Activated CD4-positive, alpha-beta memory T cell treated with anti-CD3 and anti-CD28 coated beads, Interleukin-2, amount 10 ng/mL, durations not matched to agents 7 days and 5 days (primary cell): ENCODE results near the gene EYS. TPM values are rescaled to one million over a fixed set of nuclear protein-coding genes. Genes with fewer than 3 reads are reported as not detected.

Source experiments
- CTCF ChIA-PET: fragments of 350-600 bp; sonication (Branson Sonifier 250); formaldehyde crosslinking; loops from one replicate; lab custom pipeline; 2021; ENCODE audit warnings: antibody characterized with exemption, inconsistent platforms; lab: Charles Lee
- POLR2A ChIA-PET: fragments of 350-600 bp; sonication (Branson Sonifier 250); formaldehyde crosslinking; loops from one replicate; lab custom pipeline; 2021; ENCODE audit warnings: antibody characterized with exemption; lab: Charles Lee
- DNase-seq: peaks from one replicate; pipeline ENCODE4 v3.0.0-alpha.2; 2020
- H3K27ac Mint-ChIP-seq: one replicate; pipeline ENCODE4 v1.8.0; 2021; ENCODE audit warnings: mild to moderate bottlenecking, mixed read lengths
- H3K27me3 Mint-ChIP-seq: one replicate; pipeline ENCODE4 v1.8.0; 2021; ENCODE audit warnings: mixed read lengths
- H3K36me3 Mint-ChIP-seq: one replicate; pipeline ENCODE4 v1.8.0; 2021; ENCODE audit warnings: low read depth, mixed read lengths
- H3K4me1 Mint-ChIP-seq: one replicate; pipeline ENCODE4 v1.8.0; 2021; ENCODE audit warnings: mixed read lengths
- H3K4me3 Mint-ChIP-seq: one replicate; pipeline ENCODE4 v1.8.0; 2021; ENCODE audit warnings: mild to moderate bottlenecking, mixed read lengths
- H3K9me3 Mint-ChIP-seq: one replicate; pipeline ENCODE4 v1.8.0; 2021; ENCODE audit warnings: mixed read lengths
- total RNA-seq, 2 experiments: library from RNA; stranded (reverse); gene quantifications; one replicate each; pipeline ENCODE4 v1.2.3, GENCODE V29; 2021

Gene EYS
- total RNA-seq, 2 experiments from 2014 or later, result not detected

DNA sequence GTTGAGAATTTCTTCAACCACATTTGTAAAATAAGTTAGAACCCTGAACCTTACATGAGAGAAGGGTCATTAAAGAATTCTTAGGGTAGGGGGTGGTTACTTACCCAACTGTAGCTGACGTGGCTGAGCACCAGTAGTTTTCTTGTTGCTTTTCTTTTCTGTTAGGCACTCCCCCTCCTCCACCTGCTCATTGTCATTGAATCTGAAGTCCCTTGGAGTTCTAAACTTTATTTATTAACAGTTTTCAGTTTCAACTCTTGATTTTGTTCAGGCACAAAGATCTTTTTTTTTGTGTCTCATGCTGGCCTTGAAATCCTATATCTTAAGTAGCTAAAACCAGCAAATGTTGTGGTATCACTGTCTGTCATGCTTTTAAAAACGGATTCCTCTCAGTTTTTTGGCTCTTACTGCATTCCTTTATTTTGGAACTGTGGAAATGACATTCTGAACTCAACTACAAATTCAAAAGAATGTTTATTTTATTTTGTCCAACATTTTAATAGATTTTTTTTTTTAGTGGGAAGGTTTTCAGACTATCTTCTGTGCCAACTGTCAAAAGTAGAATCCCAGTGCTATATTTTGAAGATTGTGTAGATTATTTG is 1606.2 kb downstream of the EYS start:
- ChIA-PET POLR2A (no interaction called here), CTCF (no interaction called here)
- Mint-ChIP-seq H3K36me3 (no peaks in the 10 kb centered on the region), H3K4me3 (no peak overlapping the region), H3K9me3 (peaks cover 6% of the 10 kb centered on the region), H3K4me1 (no peaks in the 10 kb centered on the region), H3K27me3 (no peaks in the 10 kb centered on the region), H3K27ac (no peak overlapping the region)
- DNase-seq, result no peak

DNA sequence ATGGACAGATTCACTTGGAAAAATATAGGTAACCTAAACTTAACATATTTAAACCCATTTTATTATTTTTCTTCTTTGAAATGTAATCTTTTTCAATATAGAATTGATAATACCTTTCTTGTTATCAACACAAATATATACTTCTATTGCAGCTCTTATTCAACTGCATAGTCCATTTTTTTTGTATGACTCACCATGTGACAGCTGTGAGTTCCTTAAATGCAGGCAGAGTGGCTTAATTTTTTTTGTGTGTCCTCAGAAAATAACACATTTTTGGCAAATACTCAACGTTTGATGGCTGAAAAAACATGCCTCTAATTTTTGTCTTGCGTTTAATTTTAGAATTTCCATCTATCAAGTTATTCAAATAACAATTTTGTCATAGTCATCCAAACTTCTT is 1616.7 kb downstream of the EYS start:
- Mint-ChIP-seq H3K36me3 (no peaks in the 10 kb centered on the region), H3K9me3 (peaks cover 10% of the 10 kb centered on the region), H3K27ac (no peak overlapping the region), H3K4me3 (no peak overlapping the region), H3K27me3 (no peaks in the 10 kb centered on the region), H3K4me1 (no peaks in the 10 kb centered on the region)
- ChIA-PET CTCF (no interaction called here), POLR2A (no interaction called here)
- no peak for DNase-seq

- no peaks in the 10 kb centered on the region for H3K36me3 Mint-ChIP-seq
- no peaks in the 10 kb centered on the region for H3K27me3 Mint-ChIP-seq
- no peaks in the 10 kb centered on the region for H3K4me1 Mint-ChIP-seq
- no peak for DNase-seq
- ChIA-PET POLR2A (no interaction called here), CTCF (no interaction called here)
- H3K4me3 Mint-ChIP-seq, result no peak overlapping the region
- H3K9me3 Mint-ChIP-seq, result peaks cover 5% of the 10 kb centered on the region
- H3K27ac Mint-ChIP-seq, result no peak overlapping the region
These were observed 1621.9 kb downstream of the EYS start for GRCh38 chr6:64085126-64085525.

DNA sequence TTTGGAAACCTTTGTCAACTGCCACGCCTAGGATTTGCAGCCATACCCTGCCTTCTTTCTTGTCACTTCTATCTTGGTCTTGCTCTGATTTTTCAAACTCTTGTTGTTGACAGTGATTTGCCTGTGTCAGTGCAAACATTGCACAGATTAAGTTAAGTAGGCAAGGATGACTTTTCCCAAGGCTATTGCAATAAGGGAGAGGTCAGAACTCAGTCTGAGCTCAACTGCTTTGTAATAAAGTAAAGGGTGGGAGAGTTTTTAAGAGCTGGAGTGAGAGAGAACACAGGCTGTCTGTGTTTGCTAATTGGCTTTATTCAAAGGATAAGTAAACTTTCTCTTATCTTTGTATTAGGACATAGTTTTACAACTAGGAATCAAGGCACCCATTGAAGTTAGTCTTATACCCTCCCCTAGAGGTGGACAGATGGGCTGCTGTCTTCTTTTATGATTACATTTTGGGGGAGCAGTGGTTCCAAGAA is 1622.8 kb downstream of the EYS start:
- no peaks in the 10 kb centered on the region for H3K36me3 Mint-ChIP-seq
- no peak for DNase-seq
- ChIA-PET CTCF (no interaction called here), POLR2A (no interaction called here)
- H3K4me1 Mint-ChIP-seq, result no peaks in the 10 kb centered on the region
- no peaks in the 10 kb centered on the region for H3K27me3 Mint-ChIP-seq
- H3K27ac Mint-ChIP-seq, result no peak overlapping the region
- H3K4me3 Mint-ChIP-seq, result no peak overlapping the region
- peaks cover 2% of the 10 kb centered on the region for H3K9me3 Mint-ChIP-seq

GRCh38 chr6:64083261-64083660 is 1623.8 kb downstream of the EYS start:
- POLR2A ChIA-PET, result no interaction called here
- CTCF ChIA-PET, result no interaction called here
- H3K27ac Mint-ChIP-seq, result no peak overlapping the region
- H3K4me1 Mint-ChIP-seq, result no peaks in the 10 kb centered on the region
- no peak overlapping the region for H3K4me3 Mint-ChIP-seq
- no peaks in the 10 kb centered on the region for H3K36me3 Mint-ChIP-seq
- DNase-seq, result no peak
- H3K27me3 Mint-ChIP-seq, result no peaks in the 10 kb centered on the region
- H3K9me3 Mint-ChIP-seq, result peaks cover 2% of the 10 kb centered on the region

DNA sequence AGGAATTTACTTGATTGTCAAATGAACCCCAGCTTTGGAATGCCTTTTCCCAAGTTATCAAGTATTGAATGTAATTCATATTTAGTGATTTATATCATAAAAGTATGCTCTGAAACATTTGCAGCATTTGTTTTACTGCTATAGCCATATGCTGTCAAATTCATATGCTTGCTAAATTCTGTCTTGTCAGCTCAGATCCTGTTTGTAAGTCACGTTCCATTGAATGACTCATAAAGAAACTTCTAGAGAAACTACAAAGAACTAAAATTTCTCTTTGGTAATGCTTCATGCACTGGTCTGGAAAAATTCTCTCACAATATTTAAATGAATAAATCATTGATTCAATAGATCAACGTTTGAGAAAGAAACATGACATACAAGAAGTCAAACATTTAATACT is 1625.6 kb downstream of the EYS start:
- Mint-ChIP-seq H3K27me3 (no peaks in the 10 kb centered on the region), H3K4me1 (no peaks in the 10 kb centered on the region), H3K9me3 (peaks cover 2% of the 10 kb centered on the region), H3K27ac (no peak overlapping the region), H3K4me3 (no peak overlapping the region), H3K36me3 (no peaks in the 10 kb centered on the region)
- CTCF ChIA-PET, result no interaction called here
- POLR2A ChIA-PET, result no interaction called here
- no peak for DNase-seq

- H3K27me3 Mint-ChIP-seq, result no peaks in the 10 kb centered on the region
- H3K36me3 Mint-ChIP-seq, result no peaks in the 10 kb centered on the region
- DNase-seq, result no peak
- H3K4me3 Mint-ChIP-seq, result no peak overlapping the region
- no peaks in the 10 kb centered on the region for H3K4me1 Mint-ChIP-seq
- no peaks in the 10 kb centered on the region for H3K9me3 Mint-ChIP-seq
- H3K27ac Mint-ChIP-seq, result no peak overlapping the region
- ChIA-PET CTCF (no interaction called here), POLR2A (no interaction called here)
These were observed 1632.0 kb downstream of the EYS start for GRCh38 chr6:64074981-64075380.

DNA sequence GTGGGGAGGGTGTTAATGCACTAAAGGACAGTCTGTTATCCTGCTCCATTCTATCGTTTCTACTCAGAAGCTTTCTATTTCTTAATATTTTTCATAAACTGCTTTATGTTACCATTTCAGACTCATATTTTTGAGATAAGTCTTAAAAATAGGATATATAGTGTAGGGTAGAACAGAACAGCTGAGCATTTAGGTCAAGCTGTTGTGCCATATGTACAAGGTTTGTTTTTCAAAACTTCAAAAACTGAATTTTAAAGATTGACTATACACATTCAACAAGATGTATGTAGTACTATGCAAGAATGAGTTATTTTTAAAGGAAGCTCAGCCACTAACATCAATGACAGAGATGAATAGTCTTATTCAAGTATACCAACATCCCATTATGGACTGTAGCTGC is 1634.3 kb downstream of the EYS start:
- no peaks in the 10 kb centered on the region for H3K4me1 Mint-ChIP-seq

DNA sequence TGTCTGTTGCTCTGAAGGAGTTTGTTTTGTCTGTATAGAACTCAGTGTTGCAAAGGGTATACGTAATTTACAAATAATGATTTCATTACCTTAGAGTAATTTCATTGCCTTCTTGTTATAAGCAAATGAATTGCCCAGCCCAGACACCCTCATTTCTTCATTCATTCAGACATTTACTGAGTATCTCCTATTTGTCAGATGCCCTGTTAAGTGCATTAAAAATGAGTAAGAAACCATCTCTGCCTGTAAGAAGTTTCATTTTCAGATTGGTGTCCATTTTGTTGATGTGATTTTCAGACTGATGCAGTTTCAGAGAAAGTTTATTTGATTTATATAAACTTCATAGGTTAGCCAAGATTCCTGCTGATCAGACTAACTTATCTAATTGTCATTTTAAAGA is 1642.1 kb downstream of the EYS start:
- Mint-ChIP-seq H3K4me3 (no peak overlapping the region), H3K27me3 (no peaks in the 10 kb centered on the region), H3K27ac (no peak overlapping the region), H3K9me3 (peaks cover 2% of the 10 kb centered on the region), H3K4me1 (no peaks in the 10 kb centered on the region), H3K36me3 (no peaks in the 10 kb centered on the region)
- DNase-seq, result no peak
- ChIA-PET POLR2A (no interaction called here), CTCF (no interaction called here)

More for the DNA sequence above, 1634.3 kb downstream of the EYS start:
- Mint-ChIP-seq H3K9me3 (no peaks in the 10 kb centered on the region), H3K27ac (no peak overlapping the region), H3K4me3 (no peak overlapping the region), H3K36me3 (no peaks in the 10 kb centered on the region), H3K27me3 (no peaks in the 10 kb centered on the region)
- DNase-seq, result no peak
- ChIA-PET CTCF (no interaction called here), POLR2A (no interaction called here)

DNA sequence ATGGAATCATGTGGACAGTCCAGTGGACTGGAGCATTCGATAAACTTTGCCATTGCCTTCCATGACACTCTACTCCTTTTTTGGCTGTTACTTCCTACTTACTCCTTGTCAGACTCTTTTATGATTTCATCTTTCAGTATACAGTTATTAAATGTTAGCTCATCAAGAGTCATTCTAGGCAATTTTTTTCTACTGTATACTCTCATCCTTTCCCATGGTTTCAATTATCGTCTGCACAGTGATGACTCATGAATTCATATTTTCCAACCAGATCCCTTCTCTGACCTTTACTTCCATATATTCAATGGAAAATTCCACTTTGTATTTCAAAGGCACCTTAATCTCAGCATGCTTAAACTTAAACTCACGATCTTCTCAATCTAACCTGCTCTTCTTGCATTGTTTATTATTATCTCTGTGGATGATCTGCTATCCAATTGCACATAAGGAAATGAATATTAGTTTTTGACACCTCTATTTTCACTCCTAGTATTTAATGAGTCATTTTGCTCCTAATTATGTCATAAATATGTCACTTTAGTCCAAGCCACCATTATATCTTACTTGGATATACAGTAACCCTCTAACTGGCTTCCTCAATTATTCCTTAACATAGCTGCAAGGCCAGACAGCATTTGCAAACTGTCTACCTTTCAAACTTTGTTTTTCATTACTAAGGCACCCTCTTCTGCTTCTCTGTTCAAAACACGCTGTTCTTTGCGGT is 1643.9 kb downstream of the EYS start:
- H3K9me3 Mint-ChIP-seq, result peaks cover 2% of the 10 kb centered on the region
- CTCF ChIA-PET, result no interaction called here
- POLR2A ChIA-PET, result no interaction called here
- no peak for DNase-seq
- no peak overlapping the region for H3K27ac Mint-ChIP-seq
- no peaks in the 10 kb centered on the region for H3K4me1 Mint-ChIP-seq
- H3K27me3 Mint-ChIP-seq, result no peaks in the 10 kb centered on the region
- H3K36me3 Mint-ChIP-seq, result no peaks in the 10 kb centered on the region
- no peak overlapping the region for H3K4me3 Mint-ChIP-seq

- no peak for DNase-seq
- H3K27me3 Mint-ChIP-seq, result no peaks in the 10 kb centered on the region
- no peak overlapping the region for H3K27ac Mint-ChIP-seq
- POLR2A ChIA-PET, result no interaction called here
- no peaks in the 10 kb centered on the region for H3K9me3 Mint-ChIP-seq
- CTCF ChIA-PET, result no interaction called here
- H3K4me1 Mint-ChIP-seq, result no peaks in the 10 kb centered on the region
- H3K36me3 Mint-ChIP-seq, result no peaks in the 10 kb centered on the region
- H3K4me3 Mint-ChIP-seq, result no peak overlapping the region
These were observed 1652.2 kb downstream of the EYS start for GRCh38 chr6:64054861-64055260.

DNA sequence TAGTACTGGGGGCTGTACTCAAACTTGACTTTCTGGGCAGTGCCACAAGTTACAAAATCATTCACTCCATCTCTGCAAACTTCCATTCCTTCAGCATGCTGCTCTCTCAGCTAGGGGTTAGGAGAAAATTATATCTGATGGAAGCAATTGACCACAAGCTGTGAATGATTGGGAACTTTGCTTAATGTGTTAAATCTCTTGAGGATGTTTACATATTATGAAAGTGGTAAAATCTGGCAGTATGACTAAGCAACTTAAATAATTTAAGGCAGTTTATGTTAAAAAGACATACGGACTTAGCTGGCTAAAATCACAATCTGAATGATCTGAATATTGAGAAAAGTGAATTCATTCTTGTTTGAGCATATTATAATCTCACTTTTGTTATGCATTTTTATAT is 1656.4 kb downstream of the EYS start:
- H3K27me3 Mint-ChIP-seq, result no peaks in the 10 kb centered on the region
- no peak for DNase-seq
- CTCF ChIA-PET, result no interaction called here
- H3K4me3 Mint-ChIP-seq, result no peak overlapping the region
- no peaks in the 10 kb centered on the region for H3K36me3 Mint-ChIP-seq
- no peak overlapping the region for H3K27ac Mint-ChIP-seq
- POLR2A ChIA-PET, result no interaction called here
- no peaks in the 10 kb centered on the region for H3K9me3 Mint-ChIP-seq
- no peaks in the 10 kb centered on the region for H3K4me1 Mint-ChIP-seq

GRCh38 chr6:64049736-64050135 is 1657.3 kb downstream of the EYS start:
- Mint-ChIP-seq H3K4me1 (no peaks in the 10 kb centered on the region), H3K9me3 (no peaks in the 10 kb centered on the region), H3K27ac (no peak overlapping the region), H3K27me3 (no peaks in the 10 kb centered on the region), H3K4me3 (no peak overlapping the region), H3K36me3 (no peaks in the 10 kb centered on the region)
- DNase-seq, result no peak
- ChIA-PET CTCF (no interaction called here), POLR2A (no interaction called here)

GRCh38 chr6:64046746-64047208 is 1660.2 kb downstream of the EYS start:
- no peak for DNase-seq
- CTCF ChIA-PET, result no interaction called here
- H3K27me3 Mint-ChIP-seq, result no peaks in the 10 kb centered on the region
- H3K4me3 Mint-ChIP-seq, result no peak overlapping the region
- no peaks in the 10 kb centered on the region for H3K4me1 Mint-ChIP-seq
- H3K9me3 Mint-ChIP-seq, result no peaks in the 10 kb centered on the region
- POLR2A ChIA-PET, result no interaction called here
- no peak overlapping the region for H3K27ac Mint-ChIP-seq
- no peaks in the 10 kb centered on the region for H3K36me3 Mint-ChIP-seq
